ENCODE results near the gene OR5D16. TPM values are rescaled to one million over a fixed set of nuclear protein-coding genes. Genes with fewer than 3 reads are reported as not detected.
"Not testable (repeated sequence)": the region's sequence is repeated elsewhere in the genome, so short reads cannot be mapped to it uniquely, and the experiment has no call there.

The OR5D16 gene
- total RNA-seq, 8 experiments from 2014 or later, result 0.38 TPM; not detected in 7

- WGBS, 10 experiments, result 83 to 100% (median 95%) methylated on average over 1 to 12 of the region's 34 CpGs; no CpG with 5 or more reads in 7 of the 10 experiments
- H3K4me1 ChIP-seq (replicated peaks in 1 of 2); ATAC-seq (replicated peaks in 6 of 8); H3K4me3 ChIP-seq; H3K27ac ChIP-seq: not testable (repeated sequence)
- in situ Hi-C loops (cut with MboI; ENCODE audit: low pct_unique_long_range_greater_than_20kb in 2 of 9, low sequenced_read_pairs in 9 of 9, unreplicated experiment in 9 of 9), result loop anchor here in 1 of 9 experiments (25.0 kb wide), 1 partner anchor 111 kb away; the partner anchor contains the start of gene OR5D13
Observed at GRCh38 chr11:55873146-55873545, 34.6 kb downstream of the OR5D16 start.

DNA sequence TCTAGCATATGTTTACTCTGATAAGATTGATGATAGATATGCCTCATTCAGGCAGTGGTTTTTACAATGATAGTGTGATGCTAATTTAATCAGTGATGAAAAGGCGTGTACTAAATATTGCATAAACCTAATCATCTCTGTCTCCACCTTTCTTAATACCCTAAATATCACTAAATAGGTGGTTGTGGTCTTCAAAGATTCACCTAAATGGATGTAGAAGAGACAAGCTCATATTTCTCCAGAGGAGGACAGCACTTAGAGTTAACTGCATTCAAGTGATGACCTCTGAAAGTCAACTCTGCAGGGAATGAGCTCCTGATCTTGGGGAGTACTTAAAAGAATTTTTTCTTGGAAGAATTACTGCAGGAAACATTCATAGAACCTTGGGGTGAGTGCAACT is 44.4 kb downstream of the OR5D16 start, which contains the start of gene TRIM51:
Gene TRIM51 (plus strand): TSS at position 301 of the 400 bp plus-strand sequence. CDS start 2,132 bp downstream, outside the sequence.
- in situ Hi-C loops (cut with MboI; ENCODE audit: low pct_unique_long_range_greater_than_20kb in 2 of 9, low sequenced_read_pairs in 9 of 9, unreplicated experiment in 9 of 9); ATAC-seq (replicated peaks in 6 of 8); H3K27ac ChIP-seq; H3K4me3 ChIP-seq; H3K4me1 ChIP-seq (replicated peaks in 1 of 2): not testable (repeated sequence)
- WGBS, 10 experiments, result 0% methylated on average over 1 of the region's 1 CpG; no CpG with 5 or more reads in 9 of the 10 experiments

DNA sequence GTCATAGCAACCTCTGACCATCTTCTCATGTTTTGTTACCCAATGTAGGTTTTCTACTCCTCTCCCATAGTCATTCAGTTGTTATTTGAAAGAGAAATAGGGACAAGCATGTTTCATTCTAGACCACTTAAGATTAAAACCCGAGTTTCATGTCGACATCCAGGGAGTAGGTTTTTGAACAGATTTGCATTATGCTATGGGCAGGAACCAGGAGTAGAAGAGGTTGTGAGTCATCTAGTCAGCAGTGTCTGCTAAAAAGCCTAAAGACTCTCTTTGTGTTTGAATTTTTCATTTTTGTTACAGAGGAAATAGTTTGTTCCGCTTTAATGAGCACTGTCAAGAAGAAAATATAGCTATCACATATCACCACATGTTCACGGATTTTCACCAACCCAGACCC is 46.4 kb downstream of the OR5D16 start:
- H3K4me3 ChIP-seq; H3K4me1 ChIP-seq (replicated peaks in 1 of 2); ATAC-seq (replicated peaks in 6 of 8); H3K27ac ChIP-seq; in situ Hi-C loops (cut with MboI; ENCODE audit: low pct_unique_long_range_greater_than_20kb in 2 of 9, low sequenced_read_pairs in 9 of 9, unreplicated experiment in 9 of 9): not testable (repeated sequence)
- 0 to 82% (median 38%) methylated on average over 1 to 4 of the region's 4 CpGs; no CpG with 5 or more reads in 1 of the 10 experiments for WGBS, 10 experiments

- ATAC-seq (replicated peaks in 6 of 8); H3K4me3 ChIP-seq; H3K4me1 ChIP-seq (replicated peaks in 1 of 2); in situ Hi-C loops (cut with MboI; ENCODE audit: low pct_unique_long_range_greater_than_20kb in 2 of 9, low sequenced_read_pairs in 9 of 9, unreplicated experiment in 9 of 9); H3K27ac ChIP-seq: not testable (repeated sequence)
- 86 to 92% (median 87%) methylated on average over 3 to 4 of the region's 9 CpGs; no CpG with 5 or more reads in 7 of the 10 experiments for WGBS, 10 experiments
Observed at GRCh38 chr11:55885481-55885880, 46.9 kb downstream of the OR5D16 start.

Other genes starting within 250 kb of the OR5D16 start
- gene OR4C11, start 231.1 kb upstream of the OR5D16 start, total RNA-seq, result under 1 TPM in 3 of 8 experiments, not detected in 5; 0.10 to 0.28 (median 0.17) TPM
- gene OR4P4, start 203.6 kb upstream of the OR5D16 start, total RNA-seq, result under 1 TPM in 1 of 8 experiments, not detected in 7; 0.24 TPM
- not detected for gene OR4S2, start 190.4 kb upstream of the OR5D16 start, total RNA-seq
- under 1 TPM in 1 of 8 experiments, not detected in 7; 0.47 TPM for gene OR4C6, start 176.6 kb upstream of the OR5D16 start, total RNA-seq
- under 1 TPM in 1 of 8 experiments, not detected in 7; 0.33 TPM for gene OR5D13, start 65.3 kb upstream of the OR5D16 start, total RNA-seq
- gene OR5D14, start 43.2 kb upstream of the OR5D16 start, total RNA-seq, result under 1 TPM in 2 of 8 experiments, not detected in 6; 0.33 to 0.36 TPM
- gene OR5L1, start 27.4 kb upstream of the OR5D16 start, total RNA-seq, result under 1 TPM in 1 of 8 experiments, not detected in 7; 0.76 TPM
- gene OR5D18, start 19.1 kb upstream of the OR5D16 start, total RNA-seq, result under 1 TPM in 1 of 8 experiments, not detected in 7; 0.28 TPM
- under 1 TPM in 2 of 8 experiments, not detected in 6; 0.21 to 0.95 TPM for gene OR5L2, start 11.5 kb upstream of the OR5D16 start, total RNA-seq
- gene TRIM51, start 44.5 kb downstream of the OR5D16 start, total RNA-seq, result not detected
- gene OR5W2, start 75.8 kb downstream of the OR5D16 start, total RNA-seq, result under 1 TPM in 1 of 8 experiments, not detected in 7; 0.52 TPM
- under 1 TPM in 2 of 8 experiments, not detected in 6; 0.21 to 0.76 TPM for gene OR5I1, start 97.6 kb downstream of the OR5D16 start, total RNA-seq
- under 1 TPM in 3 of 8 experiments, not detected in 5; 0.05 to 0.33 (median 0.13) TPM for gene OR10AG1, start 131.2 kb downstream of the OR5D16 start, total RNA-seq
- under 1 TPM in 2 of 8 experiments, not detected in 6; 0.36 to 0.95 TPM for gene OR5F1, start 155.9 kb downstream of the OR5D16 start, total RNA-seq
- under 1 TPM in 5 of 8 experiments, not detected in 3; 0.04 to 0.28 (median 0.05) TPM for gene OR5AS1, start 188.9 kb downstream of the OR5D16 start, total RNA-seq